ENCODE results near the gene ZBTB9.

- TF ChIP-seq EP300 (IDR thresholded peaks at IDR 0.05; ENCODE audit: borderline replicate concordance) (no peak), CEBPB (IDR thresholded peaks at IDR 0.05) (no peak), RAD21 (IDR thresholded peaks at IDR 0.05; ENCODE audit: low read depth) (no peak), YY1 (IDR thresholded peaks at IDR 0.05; ENCODE audit: low read depth) (no peak), TAF1 (IDR thresholded peaks at IDR 0.05; ENCODE audit: low read depth) (no peak), MAX (IDR thresholded peaks at IDR 0.05) (no peak), CREB1 (IDR thresholded peaks at IDR 0.05; ENCODE audit: low read depth) (no peak), NFIC (IDR thresholded peaks at IDR 0.05) (no peak), EGR1 (IDR thresholded peaks at IDR 0.05) (no peak)
These were observed 3.9 kb upstream of the ZBTB9 start for GRCh38 chr6:33450434-33450833.
